ENCODE data around the gene CCL23. TPM values are rescaled to one million over a fixed set of nuclear protein-coding genes. Genes with fewer than 3 reads are reported as not detected.

Gene CCL23
- not detected for polyA plus RNA-seq (2013, experiment 1 of 2)
- polyA plus RNA-seq (2013, experiment 2 of 2): not detected

GRCh38 chr17:36017799-36018198 is at the start of gene CCL23:
TSS of gene CCL23 (minus strand) at chr17:36017972. CDS start at chr17:36017897, 75 bp downstream.
- Histone ChIP-seq H3K9me3 (ENCODE audit: insufficient read depth, low read depth, low read length) (no peaks in the 10 kb centered on the region; the same call in 1 of the 2 replicates), H3K9ac (ENCODE audit: low read depth, low read length) (no peak within 1 kb of the TSS), H3K27ac (ENCODE audit: low read depth, low read length) (no peak within 1 kb of the TSS), H3K36me3 (ENCODE audit: insufficient read depth, low read length) (no peaks in the 10 kb centered on the region), H3K4me3 (ENCODE audit: low read length) (no peak within 1 kb of the TSS), H3K27me3 (ENCODE audit: insufficient read depth, low read length) (no peaks in the 10 kb centered on the region), H3K4me1 (ENCODE audit: insufficient read depth, low read length) (no peaks in the 10 kb centered on the region)
- 81% methylated on average over 6 of the region's 6 CpGs for WGBS

- H3K4me1 ChIP-seq (ENCODE audit: insufficient read depth, low read length): no peaks in the 10 kb centered on the region
- no peaks in the 10 kb centered on the region for H3K9me3 ChIP-seq (ENCODE audit: insufficient read depth, low read depth, low read length)
- H3K9ac ChIP-seq (ENCODE audit: low read depth, low read length): no peak overlapping the region
- H3K27ac ChIP-seq (ENCODE audit: low read depth, low read length): no peak overlapping the region
- H3K36me3 ChIP-seq (ENCODE audit: insufficient read depth, low read length): no peaks in the 10 kb centered on the region
- no peak overlapping the region for H3K4me3 ChIP-seq (ENCODE audit: low read length)
- no peaks in the 10 kb centered on the region for H3K27me3 ChIP-seq (ENCODE audit: insufficient read depth, low read length)
- WGBS: 91% methylated on average over 5 of the region's 6 CpGs
Observed at GRCh38 chr17:36066365-36066985, 48.7 kb upstream of the CCL23 start.

- Histone ChIP-seq H3K4me3 (ENCODE audit: low read length) (no peak within 1 kb of the TSS), H3K27ac (ENCODE audit: low read depth, low read length) (no peak within 1 kb of the TSS), H3K9ac (ENCODE audit: low read depth, low read length) (no peak within 1 kb of the TSS), H3K36me3 (ENCODE audit: insufficient read depth, low read length) (no peaks in the 10 kb centered on the region), H3K4me1 (ENCODE audit: insufficient read depth, low read length) (no peaks in the 10 kb centered on the region), H3K27me3 (ENCODE audit: insufficient read depth, low read length) (no peaks in the 10 kb centered on the region), H3K9me3 (ENCODE audit: insufficient read depth, low read depth, low read length) (no peaks in the 10 kb centered on the region)
- WGBS: 77% methylated on average over 5 of the region's 5 CpGs
Observed at GRCh38 chr17:36063786-36064541, 46.2 kb upstream of the CCL23 start, which contains the start of gene CCL18. TSS of gene CCL18 (plus strand) at chr17:36064272. CDS start at chr17:36064343, 71 bp downstream.

GRCh38 chr17:36060816-36061215 is 43.0 kb upstream of the CCL23 start:
- Histone ChIP-seq H3K4me1 (ENCODE audit: insufficient read depth, low read length) (no peaks in the 10 kb centered on the region), H3K9ac (ENCODE audit: low read depth, low read length) (no peak overlapping the region), H3K27ac (ENCODE audit: low read depth, low read length) (no peak overlapping the region), H3K4me3 (ENCODE audit: low read length) (no peak overlapping the region), H3K9me3 (ENCODE audit: insufficient read depth, low read depth, low read length) (no peaks in the 10 kb centered on the region), H3K27me3 (ENCODE audit: insufficient read depth, low read length) (no peaks in the 10 kb centered on the region), H3K36me3 (ENCODE audit: insufficient read depth, low read length) (no peaks in the 10 kb centered on the region)
- WGBS: 90% methylated on average over 2 of the region's 2 CpGs

- H3K9ac ChIP-seq (ENCODE audit: low read depth, low read length): no peak overlapping the region
- no peak overlapping the region for H3K4me3 ChIP-seq (ENCODE audit: low read length)
- H3K9me3 ChIP-seq (ENCODE audit: insufficient read depth, low read depth, low read length): no peaks in the 10 kb centered on the region
- H3K36me3 ChIP-seq (ENCODE audit: insufficient read depth, low read length): no peaks in the 10 kb centered on the region
- no peak overlapping the region for H3K27ac ChIP-seq (ENCODE audit: low read depth, low read length)
- H3K4me1 ChIP-seq (ENCODE audit: insufficient read depth, low read length): no peaks in the 10 kb centered on the region
- no peaks in the 10 kb centered on the region for H3K27me3 ChIP-seq (ENCODE audit: insufficient read depth, low read length)
- 96% methylated on average over 7 of the region's 7 CpGs for WGBS
Observed at GRCh38 chr17:36059406-36059805, 41.6 kb upstream of the CCL23 start.

GRCh38 chr17:36057911-36058310 is 40.1 kb upstream of the CCL23 start:
- Histone ChIP-seq H3K27me3 (ENCODE audit: insufficient read depth, low read length) (no peaks in the 10 kb centered on the region), H3K9ac (ENCODE audit: low read depth, low read length) (no peak overlapping the region), H3K36me3 (ENCODE audit: insufficient read depth, low read length) (no peaks in the 10 kb centered on the region), H3K27ac (ENCODE audit: low read depth, low read length) (no peak overlapping the region), H3K4me3 (ENCODE audit: low read length) (no peak overlapping the region), H3K9me3 (ENCODE audit: insufficient read depth, low read depth, low read length) (no peaks in the 10 kb centered on the region), H3K4me1 (ENCODE audit: insufficient read depth, low read length) (no peaks in the 10 kb centered on the region)

- Histone ChIP-seq H3K27ac (ENCODE audit: low read depth, low read length) (no peak overlapping the region), H3K4me1 (ENCODE audit: insufficient read depth, low read length) (no peaks in the 10 kb centered on the region), H3K9ac (ENCODE audit: low read depth, low read length) (no peak overlapping the region), H3K27me3 (ENCODE audit: insufficient read depth, low read length) (no peaks in the 10 kb centered on the region), H3K9me3 (ENCODE audit: insufficient read depth, low read depth, low read length) (no peaks in the 10 kb centered on the region; the same call in 1 of the 2 replicates), H3K36me3 (ENCODE audit: insufficient read depth, low read length) (no peaks in the 10 kb centered on the region), H3K4me3 (ENCODE audit: low read length) (no peak overlapping the region)
- 95% methylated on average over 3 of the region's 4 CpGs for WGBS
Observed at GRCh38 chr17:36055921-36056520, 38.2 kb upstream of the CCL23 start.

GRCh38 chr17:36055171-36055570 is 37.4 kb upstream of the CCL23 start:
- H3K36me3 ChIP-seq (ENCODE audit: insufficient read depth, low read length): no peaks in the 10 kb centered on the region
- H3K9ac ChIP-seq (ENCODE audit: low read depth, low read length): no peak overlapping the region
- no peak overlapping the region for H3K4me3 ChIP-seq (ENCODE audit: low read length)
- H3K4me1 ChIP-seq (ENCODE audit: insufficient read depth, low read length): no peaks in the 10 kb centered on the region
- H3K9me3 ChIP-seq (ENCODE audit: insufficient read depth, low read depth, low read length): no peaks in the 10 kb centered on the region; the same call in 1 of the 2 replicates
- H3K27me3 ChIP-seq (ENCODE audit: insufficient read depth, low read length): no peaks in the 10 kb centered on the region
- WGBS: 80% methylated on average over 1 of the region's 2 CpGs
- H3K27ac ChIP-seq (ENCODE audit: low read depth, low read length): no peak overlapping the region

GRCh38 chr17:36049643-36050042 is 31.9 kb upstream of the CCL23 start:
- H3K9me3 ChIP-seq (ENCODE audit: insufficient read depth, low read depth, low read length): peaks cover 7% of the 10 kb centered on the region; the same call in 1 of the 2 replicates
- no peaks in the 10 kb centered on the region for H3K4me1 ChIP-seq (ENCODE audit: insufficient read depth, low read length)
- H3K27me3 ChIP-seq (ENCODE audit: insufficient read depth, low read length): no peaks in the 10 kb centered on the region
- H3K36me3 ChIP-seq (ENCODE audit: insufficient read depth, low read length): no peaks in the 10 kb centered on the region
- H3K27ac ChIP-seq (ENCODE audit: low read depth, low read length): no peak overlapping the region
- no peak overlapping the region for H3K9ac ChIP-seq (ENCODE audit: low read depth, low read length)
- no peak overlapping the region for H3K4me3 ChIP-seq (ENCODE audit: low read length)
- WGBS: 100% methylated on average over 2 of the region's 2 CpGs

GRCh38 chr17:36048066-36048465 is 30.3 kb upstream of the CCL23 start:
- Histone ChIP-seq H3K4me3 (ENCODE audit: low read length) (no peak overlapping the region), H3K4me1 (ENCODE audit: insufficient read depth, low read length) (no peaks in the 10 kb centered on the region), H3K27me3 (ENCODE audit: insufficient read depth, low read length) (no peaks in the 10 kb centered on the region), H3K9ac (ENCODE audit: low read depth, low read length) (no peak overlapping the region), H3K27ac (ENCODE audit: low read depth, low read length) (no peak overlapping the region), H3K36me3 (ENCODE audit: insufficient read depth, low read length) (no peaks in the 10 kb centered on the region), H3K9me3 (ENCODE audit: insufficient read depth, low read depth, low read length) (peaks cover 14% of the 10 kb centered on the region)
- WGBS: 96% methylated on average over 2 of the region's 2 CpGs

- Histone ChIP-seq H3K27ac (ENCODE audit: low read depth, low read length) (no peak overlapping the region), H3K9ac (ENCODE audit: low read depth, low read length) (no peak overlapping the region), H3K4me1 (ENCODE audit: insufficient read depth, low read length) (no peaks in the 10 kb centered on the region), H3K9me3 (ENCODE audit: insufficient read depth, low read depth, low read length) (no peaks in the 10 kb centered on the region), H3K4me3 (ENCODE audit: low read length) (no peak overlapping the region), H3K36me3 (ENCODE audit: insufficient read depth, low read length) (no peaks in the 10 kb centered on the region), H3K27me3 (ENCODE audit: insufficient read depth, low read length) (no peaks in the 10 kb centered on the region)
- 97% methylated on average over 3 of the region's 4 CpGs for WGBS
Observed at GRCh38 chr17:36036235-36036634, 18.5 kb upstream of the CCL23 start.
